H9 (cell line): Measurements from ENCODE around the gene PKNOX2. TPM values are rescaled to one million over a fixed set of nuclear protein-coding genes. Genes with fewer than 3 reads are reported as not detected.

Experiments used
- DNase-seq: peaks from one replicate; pipeline ENCODE4 v3.0.0-alpha.2; 2017
- H2AFZ ChIP-seq: one replicate; pipeline ENCODE4 v1.6.1; 2013; ENCODE audit warnings: mild to moderate bottlenecking, low read length, control low read depth, moderate library complexity
- H2AK5ac ChIP-seq: 2 replicates; pipeline ENCODE4 v1.6.1; 2013; ENCODE audit warnings: low read length, control low read depth, mixed read lengths; ENCODE audit not compliant: insufficient read length
- H2BK120ac ChIP-seq: one replicate; pipeline ENCODE4 v1.6.1; 2013; ENCODE audit warnings: low read depth, mild to moderate bottlenecking, low read length, control low read depth, inconsistent platforms; ENCODE audit not compliant: poor library complexity, severe bottlenecking
- H2BK12ac ChIP-seq: 2 replicates; pipeline ENCODE4 v1.6.1; 2013; ENCODE audit warnings: low read length, control low read depth, mixed read lengths, low read depth; ENCODE audit not compliant: insufficient read length
- H2BK15ac ChIP-seq: 2 replicates; pipeline ENCODE4 v1.6.1; 2013; ENCODE audit warnings: low read depth, low read length, control low read depth
- H2BK20ac ChIP-seq: one replicate; pipeline ENCODE4 v1.6.1; 2013; ENCODE audit warnings: low read depth, mild to moderate bottlenecking, low read length, control low read depth, inconsistent platforms; ENCODE audit not compliant: poor library complexity, severe bottlenecking
- H2BK5ac ChIP-seq: 2 replicates; pipeline ENCODE4 v1.6.1; 2013; ENCODE audit warnings: low read length, control low read depth, mixed read lengths; ENCODE audit not compliant: insufficient read length
- H3K14ac ChIP-seq: 2 replicates; pipeline ENCODE4 v1.6.1; 2013; ENCODE audit warnings: low read length, control low read depth; ENCODE audit not compliant: insufficient read depth
- H3K18ac ChIP-seq: 2 replicates; pipeline ENCODE4 v1.6.1; 2013; ENCODE audit warnings: low read depth, mild to moderate bottlenecking, mixed read lengths, low read length, control low read depth; ENCODE audit not compliant: insufficient read length
- H3K23ac ChIP-seq: 2 replicates; pipeline ENCODE4 v1.6.1; 2013; ENCODE audit warnings: low read length, control low read depth, mixed read lengths, low read depth; ENCODE audit not compliant: insufficient read length
- H3K23me2 ChIP-seq: 2 replicates; pipeline ENCODE4 v1.6.1; 2013; ENCODE audit warnings: low read depth, mild to moderate bottlenecking, mixed read lengths, low read length, control low read depth; ENCODE audit not compliant: insufficient read length, poor library complexity, severe bottlenecking
- H3K27ac ChIP-seq: 2 replicates; pipeline ENCODE4 v1.5.1; 2013; ENCODE audit warnings: low read length, control low read depth, mixed read lengths, low read depth; ENCODE audit not compliant: insufficient read length
- H3K27me3 ChIP-seq: 2 replicates; pipeline ENCODE4 v1.6.1; 2013; ENCODE audit warnings: low read length, control low read depth, inconsistent platforms; ENCODE audit not compliant: insufficient read depth
- H3K4ac ChIP-seq: 2 replicates; pipeline ENCODE4 v1.6.1; 2013; ENCODE audit warnings: low read depth, mild to moderate bottlenecking, control low read depth, inconsistent platforms, low read length, moderate library complexity
- H3K4me1 ChIP-seq: 2 replicates; pipeline ENCODE4 v1.6.1; 2013; ENCODE audit warnings: low read length, control low read depth, inconsistent platforms; ENCODE audit not compliant: insufficient read depth
- H3K4me2 ChIP-seq: 2 replicates; pipeline ENCODE4 v1.6.1; 2013; ENCODE audit warnings: low read length, control low read depth, mixed read lengths; ENCODE audit not compliant: insufficient read length, insufficient read depth
- H3K56ac ChIP-seq: 2 replicates; pipeline ENCODE4 v1.6.1; 2013; ENCODE audit warnings: low read depth, mild to moderate bottlenecking, mixed read lengths, low read length, control low read depth; ENCODE audit not compliant: insufficient read length
- H3K79me1 ChIP-seq: 2 replicates; pipeline ENCODE4 v1.6.1; 2013; ENCODE audit warnings: low read depth, mild to moderate bottlenecking, moderate library complexity, low read length, control low read depth, inconsistent platforms; ENCODE audit not compliant: insufficient read depth, poor library complexity, severe bottlenecking
- H3K79me2 ChIP-seq: 2 replicates; pipeline ENCODE4 v1.6.1; 2013; ENCODE audit warnings: low read length, control low read depth, inconsistent platforms; ENCODE audit not compliant: insufficient read depth
- H3K9ac ChIP-seq: 2 replicates; pipeline ENCODE4 v1.6.1; 2013; ENCODE audit warnings: low read length, control low read depth, mixed read lengths; ENCODE audit not compliant: insufficient read length; ENCODE audit errors: extremely low read depth
- H3K9me3 ChIP-seq: one replicate; pipeline ENCODE4 v1.6.1; 2013; ENCODE audit warnings: low read depth, low read length, inconsistent platforms; ENCODE audit not compliant: control insufficient read depth
- H3T11ph ChIP-seq: one replicate; pipeline ENCODE4 v1.6.1; 2013; ENCODE audit warnings: mild to moderate bottlenecking, low read length, control low read depth, inconsistent platforms
- H4K20me1 ChIP-seq: one replicate; pipeline ENCODE4 v1.6.1; 2013; ENCODE audit not compliant: control insufficient read depth, insufficient read length, insufficient read depth
- H4K5ac ChIP-seq: 2 replicates; pipeline ENCODE4 v1.6.1; 2013; ENCODE audit warnings: low read depth, mild to moderate bottlenecking, mixed read lengths, low read length, control low read depth; ENCODE audit not compliant: insufficient read length
- H4K8ac ChIP-seq: replicated peaks from 2 replicates; pipeline ENCODE4 v1.6.1; 2013; ENCODE audit warnings: low read length, control low read depth, mixed read lengths, low read depth; ENCODE audit not compliant: insufficient read length
- H4K91ac ChIP-seq: 2 replicates; pipeline ENCODE4 v1.6.1; 2013; ENCODE audit warnings: low read depth, mild to moderate bottlenecking, moderate library complexity, mixed read lengths, low read length, control low read depth; ENCODE audit not compliant: insufficient read length
- H3K27ac Mint-ChIP-seq, 3 experiments: 2 replicates in 2 of 3; 3 replicates in 1 of 3; pipeline ENCODE4 v1.8.0; 2020 to 2021; ENCODE audit warnings: mixed read lengths in 3 of 3, mild to moderate bottlenecking in 1 of 3, moderate library complexity in 1 of 3
- H3K27me3 Mint-ChIP-seq: 2 replicates; pipeline ENCODE4 v1.8.0; 2021; ENCODE audit warnings: low read depth, mild to moderate bottlenecking, moderate library complexity, mixed read lengths
- H3K36me3 Mint-ChIP-seq, 3 experiments: 2 replicates in 2 of 3; 3 replicates in 1 of 3; pipeline ENCODE4 v1.8.0; 2020 to 2021; ENCODE audit warnings: low read depth in 3 of 3, mixed read lengths in 3 of 3; ENCODE audit not compliant: insufficient read depth in 1 of 3
- H3K4me1 Mint-ChIP-seq, 2 experiments: 2 replicates each; pipeline ENCODE4 v1.8.0; 2020; ENCODE audit warnings: mixed read lengths in 2 of 2
- H3K4me3 Mint-ChIP-seq, 2 experiments: 2 replicates in 1 of 2; 3 replicates in 1 of 2; pipeline ENCODE4 v1.8.0; 2020 to 2021; ENCODE audit warnings: mild to moderate bottlenecking in 2 of 2, mixed read lengths in 2 of 2, moderate library complexity in 1 of 2
- H3K9me3 Mint-ChIP-seq, 2 experiments: 2 replicates in 1 of 2; 3 replicates in 1 of 2; pipeline ENCODE4 v1.8.0; 2020; ENCODE audit warnings: mild to moderate bottlenecking in 2 of 2, mixed read lengths in 2 of 2, moderate library complexity in 1 of 2
- CTCF ChIP-seq: fragments of 200-600 bp; sonication (generic); conservative IDR thresholded peaks from 3 replicates; pipeline ENCODE4 v1.8.0; 2021; ENCODE audit warnings: antibody characterized with exemption, mild to moderate bottlenecking
- WGBS: extraction: QIAGEN DNeasy Blood & Tissue Kit; methylation state at CpG from one replicate; pipeline ENCODE4 v1.1.7; 2013; ENCODE audit warnings: missing lambda C conversion rate, low lambda C conversion rate, mixed read lengths; ENCODE audit not compliant: insufficient read length; ENCODE audit errors: extremely low coverage; 5-methylcytosine and 5-hydroxymethylcytosine counted together
- total RNA-seq: library from RNA; stranded (reverse); gene quantifications from 2 replicates; pipeline ENCODE4 v1.2.1, GENCODE V29; 2021

PKNOX2 gene
- total RNA-seq, 1 experiment from 2014 or later: 1.3 TPM

DNA sequence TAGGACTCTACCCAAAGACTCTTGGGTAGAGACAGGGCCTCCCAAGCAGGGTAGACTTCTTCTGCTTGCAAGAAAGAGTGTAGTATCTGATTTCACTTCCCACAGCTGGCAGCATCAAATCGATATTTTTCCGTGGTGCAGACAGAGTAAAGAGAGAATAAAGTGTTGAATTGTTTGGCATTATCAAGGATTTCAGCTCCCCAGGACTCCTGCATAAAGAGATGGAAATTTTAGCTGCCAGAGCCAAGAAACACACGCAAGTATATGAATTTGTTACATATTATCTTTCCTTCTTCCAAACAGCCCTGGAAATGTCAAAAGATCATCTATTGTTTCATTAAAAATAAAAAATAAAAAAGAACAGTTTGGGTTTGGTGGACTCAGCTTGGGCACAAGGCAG is 136.8 kb downstream of the PKNOX2 start:
- Histone ChIP-seq H4K8ac (no peak overlapping the region), H3K4me1 (peaks cover 3% of the 10 kb centered on the region; the same call in 1 of the 2 replicates), H2BK5ac (no peak overlapping the region), H3K9ac (no peak overlapping the region), H3K79me1 (no peaks in the 10 kb centered on the region), H2AFZ (no peak overlapping the region), H2BK20ac (no peak overlapping the region), H3K23me2 (no peaks in the 10 kb centered on the region), H4K20me1 (no peaks in the 10 kb centered on the region), H3K14ac (no peak overlapping the region), H3K23ac (no peak overlapping the region), H3K4ac (no peak overlapping the region), H3K27me3 (no peaks in the 10 kb centered on the region), H3K27ac (no peak overlapping the region), H3K9me3 (no peaks in the 10 kb centered on the region), H2BK15ac (no peak overlapping the region), H4K5ac (no peak overlapping the region), H3K4me2 (no peak overlapping the region), H4K91ac (no peak overlapping the region), H3K18ac (no peak overlapping the region), H3K79me2 (no peaks in the 10 kb centered on the region), H3T11ph (no peak overlapping the region), H2BK12ac (no peak overlapping the region), H2BK120ac (no peak overlapping the region), H2AK5ac (no peak overlapping the region), H3K56ac (no peak overlapping the region)
- TF ChIP-seq CTCF: no peak
- Mint-ChIP-seq H3K4me1 (peaks cover 6 to 8% of the 10 kb centered on the region in 2 experiments), H3K4me3 (no peak overlapping the region), H3K27me3 (no peaks in the 10 kb centered on the region; the same call in 1 of the 2 replicates), H3K36me3 (no peaks in the 10 kb centered on the region), H3K9me3 (no peaks in the 10 kb centered on the region), H3K27ac (no peak overlapping the region)
- DNase-seq: no peak
- no CpG with 5 or more reads among the region's 3 CpGs for WGBS
